ENCODE measurements around the gene STK25.

DNA sequence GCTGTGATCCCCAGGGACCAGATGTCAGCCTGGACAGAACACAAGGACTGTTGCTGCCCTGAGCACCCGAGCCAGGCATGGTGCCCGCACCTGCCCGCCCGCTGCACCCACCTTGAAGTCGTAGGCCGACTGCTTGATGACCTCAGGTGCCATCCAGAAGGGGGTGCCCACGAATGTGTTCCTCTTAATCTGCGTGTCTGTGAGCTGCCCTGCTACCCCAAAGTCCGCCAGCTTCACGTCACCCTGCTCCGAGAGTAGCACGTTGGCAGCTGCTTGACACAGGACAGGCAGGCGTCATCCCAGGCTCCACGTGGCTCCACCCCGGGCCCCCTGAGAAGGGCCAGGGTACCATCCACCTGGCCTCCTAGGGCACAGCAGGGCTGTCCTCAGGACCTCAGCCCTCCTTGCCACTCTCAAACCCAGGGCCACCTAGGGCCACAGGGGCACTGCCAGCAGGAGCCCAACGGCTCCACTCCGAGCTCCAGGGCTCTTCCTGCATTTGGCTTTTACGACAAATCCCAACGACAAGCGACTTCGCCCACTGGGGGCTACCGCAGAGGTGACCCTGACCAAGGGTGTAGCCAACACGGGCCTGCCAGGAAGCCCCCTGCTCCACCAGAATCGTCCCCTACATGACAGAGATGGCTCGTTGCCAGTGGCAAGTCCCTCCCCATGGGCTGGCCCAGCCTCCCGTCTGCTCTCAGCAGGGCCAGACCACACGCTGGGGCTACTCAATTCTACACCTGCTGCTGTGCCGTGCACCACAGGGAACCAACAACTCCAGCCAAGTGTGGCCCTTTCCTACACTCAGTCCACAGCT, 9.0 kb downstream of the STK25 start:
- TF ChIP-seq POLR2A (IDR thresholded peaks at IDR 0.05; ENCODE audit: low read depth, low read length) (no peak), POLR2AphosphoS5 (IDR thresholded peaks at IDR 0.05; ENCODE audit: low read depth, low read length) (no peak), TAF1 (IDR thresholded peaks at IDR 0.05; ENCODE audit: borderline replicate concordance, low read depth, low read length) (no peak)
